OCI-LY3 (cell line): ENCODE measurements around the gene LRP2BP.

Source experiments
- H2AFZ ChIP-seq: fragments of 200-600, 300-600 bp; shearing (Covaris generic); 2 replicates; pipeline ENCODE4 v1.6.0; 2014; ENCODE audit warnings: antibody characterized with exemption, low read depth, low read length
- H3K27ac ChIP-seq: fragments of 200-600, 300-600 bp; sonication (generic); 2 replicates; pipeline ENCODE4 v1.5.1; 2014; ENCODE audit warnings: mild to moderate bottlenecking, low read length, moderate library complexity, mixed read lengths
- H3K27me3 ChIP-seq: fragments of 200-600, 300-600 bp; sonication (generic); 2 replicates; pipeline ENCODE4 v1.6.1; 2014; ENCODE audit warnings: low read depth, low read length, mixed read lengths
- H3K36me3 ChIP-seq: fragments of 200-600, 300-600 bp; sonication (generic); replicated peaks from 2 replicates; pipeline ENCODE3; 2014; ENCODE audit warnings: low read depth, low read length, mixed read lengths
- H3K4me1 ChIP-seq: fragments of 300-600, 200-600 bp; sonication (generic); 2 replicates; pipeline ENCODE4 v1.6.1; 2014; ENCODE audit warnings: low read length, mixed read lengths
- H3K4me2 ChIP-seq: fragments of 200-600, 300-600 bp; sonication (generic); 2 replicates; pipeline ENCODE4 v1.6.1; 2014; ENCODE audit warnings: low read length, mixed read lengths
- H3K4me3 ChIP-seq: fragments of 300-600, 200-600 bp; sonication (generic); 2 replicates; pipeline ENCODE4 v1.5.1; 2014; ENCODE audit warnings: antibody characterized with exemption, mild to moderate bottlenecking, low read length, moderate library complexity
- H3K79me2 ChIP-seq: fragments of 300-600, 200-600 bp; shearing (Covaris generic); 2 replicates; pipeline ENCODE4 v1.6.1; 2014; ENCODE audit warnings: mild to moderate bottlenecking, low read length, mixed read lengths
- H3K9ac ChIP-seq: fragments of 300-600, 200-600 bp; shearing (Covaris generic); 2 replicates; pipeline ENCODE4 v1.6.0; 2014; ENCODE audit warnings: mild to moderate bottlenecking, low read length, moderate library complexity
- H3K9me3 ChIP-seq: fragments of 200-600, 300-600 bp; shearing (Covaris generic); 2 replicates; pipeline ENCODE4 v1.6.1; 2014; ENCODE audit warnings: low read length, mixed read lengths; ENCODE audit not compliant: insufficient read depth
- H4K20me1 ChIP-seq: fragments of 200-600, 300-600 bp; sonication (generic); 2 replicates; pipeline ENCODE4 v1.6.1; 2016; ENCODE audit warnings: low read length, mixed read lengths; ENCODE audit not compliant: insufficient read depth
- EZH2phosphoT487 ChIP-seq: fragments of 200-600 bp; shearing (Covaris generic); IDR thresholded peaks from 2 replicates; pipeline ENCODE4 v1.6.1; 2018; ENCODE audit warnings: antibody characterized with exemption, mixed run types, low read depth
- TF ChIP-seq, protein P1 (sequence below): fragments of 200-600, 300-600 bp; sonication (generic); IDR thresholded peaks from 2 replicates; pipeline ENCODE4 v1.5.1; 2014; ENCODE audit warnings: antibody characterized with exemption, low read length, low read depth

LRP2BP gene

DNA sequence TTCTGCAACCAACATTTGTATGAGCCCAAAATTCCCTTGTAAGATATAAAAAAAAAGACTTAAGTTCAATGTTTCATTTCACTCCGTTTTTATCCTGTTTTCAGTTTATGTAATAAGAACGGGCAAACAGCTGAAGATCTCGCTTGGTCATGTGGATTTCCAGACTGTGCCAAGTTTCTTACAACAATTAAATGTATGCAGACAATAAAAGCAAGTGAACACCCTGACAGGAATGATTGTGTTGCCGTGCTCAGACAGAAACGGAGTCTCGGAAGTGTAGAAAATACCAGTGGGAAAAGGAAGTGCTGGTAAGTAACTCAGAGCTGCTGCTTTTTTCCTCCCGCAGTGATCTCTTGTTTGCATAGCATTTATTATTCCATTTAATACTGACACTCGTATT is 3.7 kb upstream of the LRP2BP start:
- TF ChIP-seq EZH2phosphoT487: no peak
- TF ChIP-seq, protein P1, sequence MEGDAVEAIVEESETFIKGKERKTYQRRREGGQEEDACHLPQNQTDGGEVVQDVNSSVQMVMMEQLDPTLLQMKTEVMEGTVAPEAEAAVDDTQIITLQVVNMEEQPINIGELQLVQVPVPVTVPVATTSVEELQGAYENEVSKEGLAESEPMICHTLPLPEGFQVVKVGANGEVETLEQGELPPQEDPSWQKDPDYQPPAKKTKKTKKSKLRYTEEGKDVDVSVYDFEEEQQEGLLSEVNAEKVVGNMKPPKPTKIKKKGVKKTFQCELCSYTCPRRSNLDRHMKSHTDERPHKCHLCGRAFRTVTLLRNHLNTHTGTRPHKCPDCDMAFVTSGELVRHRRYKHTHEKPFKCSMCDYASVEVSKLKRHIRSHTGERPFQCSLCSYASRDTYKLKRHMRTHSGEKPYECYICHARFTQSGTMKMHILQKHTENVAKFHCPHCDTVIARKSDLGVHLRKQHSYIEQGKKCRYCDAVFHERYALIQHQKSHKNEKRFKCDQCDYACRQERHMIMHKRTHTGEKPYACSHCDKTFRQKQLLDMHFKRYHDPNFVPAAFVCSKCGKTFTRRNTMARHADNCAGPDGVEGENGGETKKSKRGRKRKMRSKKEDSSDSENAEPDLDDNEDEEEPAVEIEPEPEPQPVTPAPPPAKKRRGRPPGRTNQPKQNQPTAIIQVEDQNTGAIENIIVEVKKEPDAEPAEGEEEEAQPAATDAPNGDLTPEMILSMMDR: no peak
- Histone ChIP-seq H3K27me3 (no peaks in the 10 kb centered on the region), H3K27ac (peak overlapping the region; percentile 76; the same call in 1 of the 2 replicates), H3K9me3 (no peaks in the 10 kb centered on the region), H2AFZ (no peak overlapping the region), H3K4me1 (peaks cover 23% of the 10 kb centered on the region), H4K20me1 (no peaks in the 10 kb centered on the region), H3K79me2 (no peaks in the 10 kb centered on the region), H3K4me2 (peak overlapping the region; percentile 91), H3K4me3 (peak overlapping the region; percentile 78), H3K36me3 (peaks cover 17% of the 10 kb centered on the region), H3K9ac (peak overlapping the region; percentile 62; the same call in 1 of the 2 replicates)

DNA sequence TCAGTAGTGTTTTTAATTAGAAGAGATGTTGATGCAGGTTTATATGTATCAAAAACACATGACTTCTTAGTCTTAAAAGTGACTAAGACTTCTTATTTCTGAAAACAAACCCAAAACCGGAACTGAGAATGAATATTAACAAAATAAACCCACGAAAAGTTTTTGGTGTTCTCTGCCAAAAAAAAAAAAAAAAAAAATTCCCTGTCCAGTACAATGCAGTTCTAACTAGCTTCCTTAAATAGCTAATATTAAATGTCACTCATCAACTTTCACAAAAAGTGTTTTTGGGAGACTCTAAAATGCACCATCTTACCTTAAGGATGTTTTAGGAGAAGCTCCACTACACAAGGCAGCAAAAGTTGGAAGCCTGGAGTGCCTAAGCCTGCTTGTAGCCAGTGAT is 2.9 kb upstream of the LRP2BP start:
- Histone ChIP-seq H3K4me1 (peaks cover 23% of the 10 kb centered on the region), H3K9me3 (no peaks in the 10 kb centered on the region), H3K79me2 (no peaks in the 10 kb centered on the region), H3K4me2 (peak overlapping the region; percentile 91), H3K36me3 (peaks cover 17% of the 10 kb centered on the region), H3K9ac (peak overlapping the region; percentile 62), H3K27ac (peak overlapping the region; percentile 76), H3K27me3 (no peaks in the 10 kb centered on the region), H2AFZ (no peak overlapping the region), H3K4me3 (peak overlapping the region; percentile 78), H4K20me1 (no peaks in the 10 kb centered on the region)
- no peak for TF ChIP-seq EZH2phosphoT487
- TF ChIP-seq, protein P1: no peak

DNA sequence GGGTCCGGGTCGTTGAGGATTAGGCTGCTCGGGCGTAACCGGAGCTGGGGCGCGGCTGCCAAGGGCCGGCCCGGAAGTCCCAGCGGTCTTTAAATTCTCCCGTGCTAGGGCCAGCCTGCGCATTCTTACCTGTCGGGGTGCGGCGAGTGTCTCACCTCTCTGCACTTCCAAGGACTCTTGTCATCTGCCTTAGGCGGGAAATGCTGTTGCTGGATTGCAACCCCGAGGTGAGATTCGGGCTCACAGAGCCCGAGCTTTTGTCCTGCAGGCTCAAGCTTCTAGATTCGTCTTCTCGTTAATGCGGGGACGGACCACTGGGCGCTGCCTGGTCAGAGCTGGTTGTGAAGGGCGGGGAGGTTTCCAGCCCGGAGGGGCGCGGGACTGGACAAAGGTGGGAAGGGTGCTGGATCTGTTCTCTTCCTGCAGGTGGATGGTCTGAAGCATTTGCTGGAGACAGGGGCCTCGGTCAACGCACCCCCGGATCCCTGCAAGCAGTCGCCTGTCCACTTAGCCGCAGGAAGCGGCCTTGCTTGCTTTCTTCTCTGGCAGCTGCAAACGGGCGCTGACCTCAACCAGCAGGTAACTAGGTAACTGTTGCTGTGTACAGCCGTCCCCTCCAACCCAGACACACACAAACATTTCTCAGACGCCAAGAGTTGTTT is 1.1 kb upstream of the LRP2BP start, which contains the start of gene ANKRD37:
TSS of gene ANKRD37 (plus strand) at position 118 of the 662 bp plus-strand sequence. CDS start at position 201, 83 bp downstream.
- H2AFZ ChIP-seq: no peak within 1 kb of the TSS; the same call in 1 of the 2 replicates
- H3K9ac ChIP-seq: peak within 1 kb of the TSS; percentile 72
- H3K9me3 ChIP-seq: no peaks in the 10 kb centered on the region
- H3K4me2 ChIP-seq: peak within 1 kb of the TSS; percentile 91
- no peaks in the 10 kb centered on the region for H4K20me1 ChIP-seq
- peak within 1 kb of the TSS; percentile 77 for H3K27ac ChIP-seq
- no peak for TF ChIP-seq EZH2phosphoT487
- TF ChIP-seq, protein P1: no peak
- H3K36me3 ChIP-seq: peaks cover 17% of the 10 kb centered on the region
- no peaks in the 10 kb centered on the region for H3K27me3 ChIP-seq
- H3K4me1 ChIP-seq: peaks cover 23% of the 10 kb centered on the region
- no peaks in the 10 kb centered on the region for H3K79me2 ChIP-seq
- peak within 1 kb of the TSS; percentile 79 for H3K4me3 ChIP-seq

DNA sequence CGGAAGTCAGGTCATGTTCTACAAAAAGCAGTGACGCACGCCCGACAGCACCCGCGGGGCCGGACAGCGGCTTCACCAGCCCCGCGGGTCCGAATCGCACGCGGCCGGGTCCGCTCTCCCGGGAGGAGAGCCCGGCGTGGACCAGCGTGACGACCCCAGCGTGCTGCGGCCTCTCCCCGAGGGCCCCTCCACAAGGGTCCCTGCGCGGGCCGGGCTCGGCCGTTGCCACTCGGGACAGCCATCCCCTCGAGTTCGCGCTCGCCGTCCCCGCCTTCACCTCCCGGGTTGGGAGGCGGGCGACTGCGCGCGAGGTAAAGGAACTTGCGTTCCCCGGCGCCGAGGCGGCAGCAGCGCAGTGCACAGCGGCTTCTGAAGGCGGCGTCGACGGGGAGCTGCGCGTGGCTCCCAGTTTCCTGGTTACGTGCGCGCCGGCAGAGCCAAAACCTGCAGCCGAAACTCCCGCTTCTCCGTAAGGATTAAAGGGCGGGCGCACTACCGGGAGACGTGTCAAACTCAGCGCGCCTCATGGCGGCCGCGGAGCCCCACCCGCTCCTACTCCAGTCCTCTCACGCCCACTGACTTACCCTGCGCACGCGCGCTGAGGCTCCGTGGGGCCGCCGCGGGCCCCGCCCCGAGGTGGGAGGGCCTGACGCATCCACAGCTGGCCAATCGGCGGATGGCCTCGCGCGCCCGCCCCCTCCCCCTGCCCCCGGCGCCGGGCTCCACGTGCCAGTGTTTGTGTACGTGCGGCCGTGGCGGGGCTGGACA is 416 bp upstream of the LRP2BP start:
- peaks cover 23% of the 10 kb centered on the region for H3K4me1 ChIP-seq
- H2AFZ ChIP-seq: no peak overlapping the region; the same call in 1 of the 2 replicates
- peak overlapping the region; percentile 91 for H3K4me2 ChIP-seq
- H3K36me3 ChIP-seq: peaks cover 17% of the 10 kb centered on the region
- no peaks in the 10 kb centered on the region for H3K27me3 ChIP-seq
- no peaks in the 10 kb centered on the region for H3K9me3 ChIP-seq
- TF ChIP-seq, protein P1: no peak
- TF ChIP-seq EZH2phosphoT487: no peak
- H3K79me2 ChIP-seq: no peaks in the 10 kb centered on the region
- peak overlapping the region; percentile 77 for H3K27ac ChIP-seq
- peak overlapping the region; percentile 79 for H3K4me3 ChIP-seq
- H3K9ac ChIP-seq: peak overlapping the region; percentile 72
- H4K20me1 ChIP-seq: no peaks in the 10 kb centered on the region
